ENCODE results near the gene LMNTD1. TPM values are rescaled to one million over a fixed set of nuclear protein-coding genes. Genes with fewer than 3 reads are reported as not detected.

The LMNTD1 gene
- polyA plus RNA-seq, 1 experiment, result 0.76 TPM

GRCh38 chr12:25482625-25483024, 70.5 kb downstream of the LMNTD1 start:
- ChIA-PET POLR2A (no interaction called here), CTCF (interaction anchor here (1.2 kb wide), 1 partner anchor 11 kb away, joined by 3 read pairs; no protein-coding TSS in a partner anchor)
- Histone ChIP-seq H3K36me3 (ENCODE audit: control insufficient read depth, insufficient read depth, low read length) (no peaks in the 10 kb centered on the region), H3K4me3 (ENCODE audit: low read depth, low read length) (no peak overlapping the region), H3K27me3 (ENCODE audit: control insufficient read depth, insufficient read depth, low read length) (no peaks in the 10 kb centered on the region)
- no peak for TF ChIP-seq CTCF (IDR thresholded peaks at IDR 0.05; ENCODE audit: insufficient read depth, low read depth, low read length)
- DNase-seq (ENCODE audit: low read depth), result no peak

- no peak for DNase-seq (ENCODE audit: low read depth)
- no peak for TF ChIP-seq CTCF (IDR thresholded peaks at IDR 0.05; ENCODE audit: insufficient read depth, low read depth, low read length)
- Histone ChIP-seq H3K4me3 (ENCODE audit: low read depth, low read length) (no peak overlapping the region), H3K36me3 (ENCODE audit: control insufficient read depth, insufficient read depth, low read length) (no peaks in the 10 kb centered on the region), H3K27me3 (ENCODE audit: control insufficient read depth, insufficient read depth, low read length) (no peaks in the 10 kb centered on the region)
- ChIA-PET POLR2A (no interaction called here), CTCF (interaction anchor here (1.3 kb wide), 1 partner anchor 9 kb away, joined by 3 read pairs; no protein-coding TSS in a partner anchor)
These were observed 72.9 kb downstream of the LMNTD1 start for GRCh38 chr12:25480145-25480544.

GRCh38 chr12:25477217-25477616, 75.9 kb downstream of the LMNTD1 start:
- H3K27me3 ChIP-seq (ENCODE audit: control insufficient read depth, insufficient read depth, low read length), result no peaks in the 10 kb centered on the region
- CTCF ChIA-PET, result no interaction called here
- POLR2A ChIA-PET, result interaction anchor here (0.6 kb wide), 1 partner anchor 90 kb away, joined by 5 read pairs; no protein-coding TSS in a partner anchor
- H3K36me3 ChIP-seq (ENCODE audit: control insufficient read depth, insufficient read depth, low read length), result no peaks in the 10 kb centered on the region
- no peak for DNase-seq (ENCODE audit: low read depth)
- no peak for TF ChIP-seq CTCF (IDR thresholded peaks at IDR 0.05; ENCODE audit: insufficient read depth, low read depth, low read length)
- no peak overlapping the region for H3K4me3 ChIP-seq (ENCODE audit: low read depth, low read length)

- no peak for DNase-seq (ENCODE audit: low read depth)
- Histone ChIP-seq H3K36me3 (ENCODE audit: control insufficient read depth, insufficient read depth, low read length) (no peaks in the 10 kb centered on the region), H3K4me3 (ENCODE audit: low read depth, low read length) (no peak overlapping the region), H3K27me3 (ENCODE audit: control insufficient read depth, insufficient read depth, low read length) (no peaks in the 10 kb centered on the region)
- ChIA-PET POLR2A (no interaction called here), CTCF (interaction anchor here (1.2 kb wide), 1 partner anchor 9 kb away, joined by 4 read pairs; no protein-coding TSS in a partner anchor)
- TF ChIP-seq CTCF (IDR thresholded peaks at IDR 0.05; ENCODE audit: insufficient read depth, low read depth, low read length), result no peak
These were observed 80.6 kb downstream of the LMNTD1 start for GRCh38 chr12:25472453-25472852.

GRCh38 chr12:25469861-25470260, 83.2 kb downstream of the LMNTD1 start:
- POLR2A ChIA-PET, result no interaction called here
- CTCF ChIA-PET, result no interaction called here

More at GRCh38 chr12:25469861-25470260, 83.2 kb downstream of the LMNTD1 start:
- H3K4me3 ChIP-seq (ENCODE audit: low read depth, low read length), result no peak overlapping the region
- no peaks in the 10 kb centered on the region; the same call in 1 of the 2 replicates for H3K27me3 ChIP-seq (ENCODE audit: control insufficient read depth, insufficient read depth, low read length)
- no peak for DNase-seq (ENCODE audit: low read depth)
- no peaks in the 10 kb centered on the region for H3K36me3 ChIP-seq (ENCODE audit: control insufficient read depth, insufficient read depth, low read length)
- TF ChIP-seq CTCF (IDR thresholded peaks at IDR 0.05; ENCODE audit: insufficient read depth, low read depth, low read length), result no peak

All from BJ (cell line).